ENCODE data around the gene SNAI3. TPM values are rescaled to one million over a fixed set of nuclear protein-coding genes. Genes with fewer than 3 reads are reported as not detected.

Gene SNAI3
- total and polyA plus RNA-seq, 9 of the 15 experiments (the other 6 are each of a cell fraction or from before 2014, with no cell fraction given), result 0.04 to 4.1 (median 0.80) TPM; not detected in 1

DNA sequence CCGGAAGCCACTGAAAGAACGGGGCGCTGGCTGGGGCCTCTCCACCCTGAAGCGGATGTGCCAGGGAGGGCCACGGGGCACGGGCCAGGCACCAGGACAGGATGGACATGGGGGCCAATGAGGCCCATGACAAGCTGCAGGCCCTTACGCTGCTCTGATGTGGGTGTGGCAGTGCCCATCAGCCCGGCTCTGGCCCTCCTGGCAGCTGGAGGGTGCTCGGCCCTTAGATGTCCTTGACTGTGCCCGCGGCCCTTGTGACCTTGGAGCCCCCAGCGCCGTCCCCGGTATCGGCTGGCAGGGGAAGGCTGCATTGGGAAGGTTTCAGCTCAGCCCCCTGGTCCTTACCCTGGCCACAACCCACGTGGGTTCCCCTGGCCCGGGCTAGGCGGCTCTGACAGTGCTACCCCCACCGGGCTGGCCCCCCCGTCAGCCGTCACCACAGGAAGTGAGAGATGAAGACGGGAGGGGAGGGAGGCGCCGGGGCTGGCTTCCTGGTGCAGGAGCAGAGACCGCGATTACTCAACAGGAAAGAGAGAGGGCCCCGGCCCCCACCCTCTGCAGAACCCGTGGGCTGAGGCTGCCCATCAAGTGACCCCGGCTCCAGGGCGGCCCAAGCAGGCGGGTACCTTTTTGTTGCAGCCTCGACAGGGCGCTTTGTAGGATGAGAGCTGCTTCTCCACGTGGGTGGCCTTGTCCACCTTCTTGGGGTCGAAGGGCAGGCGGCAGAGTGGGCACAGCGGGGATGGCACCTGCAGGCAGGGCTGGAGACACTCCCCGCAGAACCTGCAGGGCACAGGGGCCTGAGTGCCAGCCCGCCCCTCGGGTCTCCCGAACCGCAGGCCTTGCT lies 14.6 kb upstream of the SNAI3 start (continued):
- TF ChIP-seq, protein P1, sequence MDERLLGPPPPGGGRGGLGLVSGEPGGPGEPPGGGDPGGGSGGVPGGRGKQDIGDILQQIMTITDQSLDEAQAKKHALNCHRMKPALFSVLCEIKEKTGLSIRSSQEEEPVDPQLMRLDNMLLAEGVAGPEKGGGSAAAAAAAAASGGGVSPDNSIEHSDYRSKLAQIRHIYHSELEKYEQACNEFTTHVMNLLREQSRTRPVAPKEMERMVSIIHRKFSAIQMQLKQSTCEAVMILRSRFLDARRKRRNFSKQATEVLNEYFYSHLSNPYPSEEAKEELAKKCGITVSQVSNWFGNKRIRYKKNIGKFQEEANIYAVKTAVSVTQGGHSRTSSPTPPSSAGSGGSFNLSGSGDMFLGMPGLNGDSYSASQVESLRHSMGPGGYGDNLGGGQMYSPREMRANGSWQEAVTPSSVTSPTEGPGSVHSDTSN (CRISPR knock-in tag; IDR thresholded peaks at IDR 0.05; ENCODE audit: low read depth), result no peak
- TF ChIP-seq, protein P1 (tag; conservative IDR thresholded peaks at IDR 0.05; ENCODE audit: low read depth), result peak; percentile 63
- no peak for TF ChIP-seq RFX7 (CRISPR knock-in tag; IDR thresholded peaks at IDR 0.05)
- TF ChIP-seq JUNB (CRISPR knock-in tag; conservative IDR thresholded peaks at IDR 0.05), result no peak
- no peak for TF ChIP-seq HNRNPUL1 (IDR thresholded peaks at IDR 0.05; ENCODE audit: low read length)
- TF ChIP-seq PCBP1 (IDR thresholded peaks at IDR 0.05; ENCODE audit: low read depth, low read length, poor library complexity, severe bottlenecking), result no peak
- 0 out of 2 replicates have a peak, but pooled peaks have one; percentile 22 for TF ChIP-seq ZBTB1 (CRISPR knock-in tag; IDR thresholded peaks at IDR 0.05; ENCODE audit: borderline replicate concordance, low read depth)
- no peak for TF ChIP-seq TAF15 (IDR thresholded peaks at IDR 0.05; ENCODE audit: low read depth, low read length)
- no peak for TF ChIP-seq ATF6 (CRISPR knock-in tag; IDR thresholded peaks at IDR 0.05)
- peak; percentile 77; the same call in 1 of the 2 replicates for TF ChIP-seq CEBPG (CRISPR knock-in tag; IDR thresholded peaks at IDR 0.05)
- peak in 1 of 2 experiments; percentile 68; a peak in 1 of 4 replicates for TF ChIP-seq CEBPG (tag; conservative IDR thresholded peaks at IDR 0.05 in 1 of 2, IDR thresholded peaks at IDR 0.05 in 1 of 2)
- TF ChIP-seq POLR2AphosphoS2 (IDR thresholded peaks at IDR 0.05; ENCODE audit: low read length), result no peak
- no peak for TF ChIP-seq KLF1 (tag; IDR thresholded peaks at IDR 0.05)
- no peak for TF ChIP-seq NCOA1 (IDR thresholded peaks at IDR 0.05; ENCODE audit: low read depth)
- 0 out of 2 replicates have a peak, but pooled peaks have one; percentile 29 for TF ChIP-seq CXXC5 (CRISPR knock-in tag; IDR thresholded peaks at IDR 0.05)
- no peak for TF ChIP-seq MITF (IDR thresholded peaks at IDR 0.05)
- no peak for TF ChIP-seq SMARCB1 (IDR thresholded peaks at IDR 0.05; ENCODE audit: insufficient read length, low read depth)
- TF ChIP-seq ZNF143 (CRISPR knock-in tag; IDR thresholded peaks at IDR 0.05), result no peak
- TF ChIP-seq ZNF174 (CRISPR knock-in tag; IDR thresholded peaks at IDR 0.05), result no peak
- TF ChIP-seq JUN (IDR thresholded peaks at IDR 0.05; ENCODE audit: borderline replicate concordance, low read depth, low read length), result no peak; the same call in 1 of the 2 replicates
- no peak for TF ChIP-seq JUN (CRISPR knock-in tag; IDR thresholded peaks at IDR 0.05; ENCODE audit: borderline replicate concordance)
- TF ChIP-seq SMAD2 (IDR thresholded peaks at IDR 0.05; ENCODE audit: low read depth, low read length), result no peak
- no peak for TF ChIP-seq ZC3H11A (IDR thresholded peaks at IDR 0.05; ENCODE audit: low read depth, low read length)
- no peak for TF ChIP-seq HDGF (IDR thresholded peaks at IDR 0.05)

All from K562 (cell line).